NB4 (cell line): ENCODE measurements around the gene CTNNA2.

Experiments
- CTCF ChIP-seq: IDR thresholded peaks from one replicate; pipeline ENCODE4 v1.5.1; 2012; ENCODE audit warnings: low read depth, low read length
- TF ChIP-seq, protein P1 (sequence below): IDR thresholded peaks from 2 replicates; pipeline ENCODE4 v1.6.1; 2011; ENCODE audit warnings: low read depth, low read length

GRCh38 chr2:80530442-80531064 is 1017.7 kb downstream of the CTNNA2 start:
- no peak for TF ChIP-seq CTCF
- TF ChIP-seq, protein P1, sequence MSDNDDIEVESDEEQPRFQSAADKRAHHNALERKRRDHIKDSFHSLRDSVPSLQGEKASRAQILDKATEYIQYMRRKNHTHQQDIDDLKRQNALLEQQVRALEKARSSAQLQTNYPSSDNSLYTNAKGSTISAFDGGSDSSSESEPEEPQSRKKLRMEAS: 0 out of 2 replicates have a peak, but pooled peaks have one; percentile 45
